Measurements from ENCODE around the gene MBNL1.

GRCh38 chr3:152389316-152389934, 120.7 kb downstream of the MBNL1 start:
- no peak for TF ChIP-seq POLR2A (IDR thresholded peaks at IDR 0.05; ENCODE audit: low read length)
- TF ChIP-seq GATA1 (IDR thresholded peaks at IDR 0.05; ENCODE audit: low read depth, low read length) = no peak

Data from erythroblast (primary cell).